Activated naive CD8-positive, alpha-beta T cell (primary cell): Measurements from ENCODE around the gene SCLY.

Experiments used
- H3K27ac Mint-ChIP-seq: one replicate; pipeline ENCODE4 v1.8.0; 2021; ENCODE audit warnings: mixed read lengths
- H3K27me3 Mint-ChIP-seq: one replicate; pipeline ENCODE4 v1.8.0; 2021; ENCODE audit warnings: mixed read lengths
- H3K36me3 Mint-ChIP-seq: one replicate; pipeline ENCODE4 v1.8.0; 2021; ENCODE audit warnings: mixed read lengths
- H3K4me1 Mint-ChIP-seq: one replicate; pipeline ENCODE4 v1.8.0; 2021; ENCODE audit warnings: low read depth, mixed read lengths
- H3K4me3 Mint-ChIP-seq: one replicate; pipeline ENCODE4 v1.8.0; 2021; ENCODE audit warnings: mild to moderate bottlenecking, mixed read lengths
- H3K9me3 Mint-ChIP-seq: one replicate; pipeline ENCODE4 v1.8.0; 2021; ENCODE audit warnings: low read depth, mixed read lengths

Gene SCLY

DNA sequence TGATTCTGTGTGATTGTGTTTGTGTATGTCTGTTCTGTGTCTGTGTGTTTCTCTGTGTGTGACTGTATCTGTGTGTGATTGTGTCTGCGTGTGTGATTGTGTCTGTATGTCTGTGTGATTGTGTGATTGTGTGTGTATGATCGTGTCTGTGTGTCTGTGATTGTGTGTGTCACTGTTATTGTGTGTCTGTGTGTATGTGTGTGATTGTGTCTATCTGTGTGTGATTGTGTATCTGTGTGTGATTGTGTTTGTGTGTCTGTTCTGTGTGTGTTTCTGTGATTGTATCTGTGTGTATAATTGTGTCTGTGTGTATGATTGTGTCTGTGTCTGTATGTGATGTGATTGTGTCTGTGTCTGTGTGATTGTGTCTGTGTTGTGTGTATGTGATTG, 66.0 kb downstream of the SCLY start:
- Mint-ChIP-seq H3K4me3 (no peak overlapping the region), H3K36me3 (no peaks in the 10 kb centered on the region), H3K27me3 (no peaks in the 10 kb centered on the region), H3K27ac (no peak overlapping the region), H3K4me1 (no peaks in the 10 kb centered on the region), H3K9me3 (no peaks in the 10 kb centered on the region)

DNA sequence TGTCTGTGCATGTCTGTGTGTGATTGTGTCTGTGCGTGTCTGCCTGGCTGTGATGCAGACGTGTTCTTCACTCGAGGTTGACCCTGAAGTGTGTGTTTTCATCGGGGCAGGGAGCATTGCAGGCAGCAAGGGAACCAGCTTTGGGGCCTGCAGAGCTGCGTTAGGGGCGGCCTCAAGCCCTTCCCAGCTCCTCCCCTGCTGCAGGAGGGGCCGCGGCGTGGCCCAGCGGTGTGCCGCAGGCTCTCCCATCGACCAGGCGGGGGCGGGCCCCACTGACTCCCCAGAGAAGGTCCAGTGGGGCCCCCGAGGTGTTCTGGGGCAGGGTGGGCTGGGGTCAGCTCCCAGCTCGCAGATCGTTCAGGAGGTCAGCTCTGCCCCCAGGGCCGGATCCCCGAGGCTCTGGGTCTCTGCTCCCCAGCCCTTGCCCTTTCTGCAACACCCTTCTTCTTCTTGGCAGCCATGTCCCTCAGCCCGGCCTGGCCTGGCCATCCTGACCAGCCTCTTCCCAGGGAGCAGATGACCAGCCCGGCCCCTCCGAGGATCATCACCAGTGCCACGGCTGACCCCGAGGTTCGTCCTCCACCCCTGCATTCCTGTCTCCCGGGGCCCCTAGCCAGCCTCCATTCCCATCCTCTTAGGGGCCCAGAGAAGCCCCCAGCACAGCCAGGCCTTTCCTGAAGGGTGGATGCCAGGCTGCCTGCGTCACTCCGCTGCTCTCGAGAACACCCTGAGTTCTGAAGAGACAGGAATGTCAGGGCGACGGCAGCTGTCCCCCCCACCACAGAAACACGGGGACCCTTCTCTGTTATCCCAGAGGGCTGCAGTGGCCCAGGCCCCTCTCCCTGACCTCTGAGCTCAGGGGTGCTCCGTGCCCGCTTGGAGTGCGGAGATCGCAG, 66.6 kb downstream of the SCLY start:
- H3K36me3 Mint-ChIP-seq: no peaks in the 10 kb centered on the region
- no peak overlapping the region for H3K4me3 Mint-ChIP-seq
- H3K27ac Mint-ChIP-seq: no peak overlapping the region
- no peaks in the 10 kb centered on the region for H3K9me3 Mint-ChIP-seq
- H3K4me1 Mint-ChIP-seq: no peaks in the 10 kb centered on the region
- H3K27me3 Mint-ChIP-seq: no peaks in the 10 kb centered on the region

DNA sequence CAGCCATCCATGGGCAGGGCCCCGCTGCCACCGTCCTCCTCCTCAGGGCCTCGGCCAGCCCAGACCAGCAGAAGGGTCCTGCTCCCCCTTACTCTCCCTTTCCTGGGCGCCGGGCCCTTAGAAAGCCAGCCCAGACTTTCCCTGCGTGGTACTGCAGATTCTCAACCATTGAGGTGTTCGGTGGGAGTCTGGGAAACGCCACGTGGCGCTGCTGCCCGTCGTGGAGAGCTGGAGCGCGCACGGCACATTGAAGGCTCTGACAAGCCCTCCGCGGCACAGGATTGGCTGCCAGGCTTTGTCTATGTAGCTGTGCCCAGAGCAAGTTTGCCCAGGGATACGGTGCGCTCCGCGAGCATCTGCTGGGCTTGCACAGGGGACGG, 67.2 kb downstream of the SCLY start:
- Mint-ChIP-seq H3K27me3 (no peaks in the 10 kb centered on the region), H3K36me3 (no peaks in the 10 kb centered on the region), H3K27ac (no peak overlapping the region), H3K4me3 (no peak overlapping the region), H3K9me3 (no peaks in the 10 kb centered on the region), H3K4me1 (no peaks in the 10 kb centered on the region)

- H3K27me3 Mint-ChIP-seq: no peaks in the 10 kb centered on the region
- no peaks in the 10 kb centered on the region for H3K4me1 Mint-ChIP-seq
- H3K4me3 Mint-ChIP-seq: no peak overlapping the region
- H3K27ac Mint-ChIP-seq: no peak overlapping the region
- H3K9me3 Mint-ChIP-seq: no peaks in the 10 kb centered on the region
- H3K36me3 Mint-ChIP-seq: no peaks in the 10 kb centered on the region
These were observed 67.8 kb downstream of the SCLY start for GRCh38 chr2:238128534-238129001.

- Mint-ChIP-seq H3K4me1 (no peaks in the 10 kb centered on the region), H3K9me3 (no peaks in the 10 kb centered on the region), H3K36me3 (no peaks in the 10 kb centered on the region), H3K27ac (no peak overlapping the region), H3K27me3 (no peaks in the 10 kb centered on the region), H3K4me3 (no peak overlapping the region)
These were observed 68.6 kb downstream of the SCLY start for GRCh38 chr2:238129166-238130010.

GRCh38 chr2:238130111-238130695, 69.4 kb downstream of the SCLY start:
- Mint-ChIP-seq H3K4me3 (no peak overlapping the region), H3K9me3 (no peaks in the 10 kb centered on the region), H3K36me3 (no peaks in the 10 kb centered on the region), H3K27me3 (no peaks in the 10 kb centered on the region), H3K4me1 (no peaks in the 10 kb centered on the region), H3K27ac (no peak overlapping the region)

GRCh38 chr2:238130696-238131628, 70.2 kb downstream of the SCLY start:
- Mint-ChIP-seq H3K4me1 (no peaks in the 10 kb centered on the region), H3K9me3 (no peaks in the 10 kb centered on the region), H3K27me3 (no peaks in the 10 kb centered on the region), H3K36me3 (no peaks in the 10 kb centered on the region), H3K4me3 (no peak overlapping the region), H3K27ac (no peak overlapping the region)

DNA sequence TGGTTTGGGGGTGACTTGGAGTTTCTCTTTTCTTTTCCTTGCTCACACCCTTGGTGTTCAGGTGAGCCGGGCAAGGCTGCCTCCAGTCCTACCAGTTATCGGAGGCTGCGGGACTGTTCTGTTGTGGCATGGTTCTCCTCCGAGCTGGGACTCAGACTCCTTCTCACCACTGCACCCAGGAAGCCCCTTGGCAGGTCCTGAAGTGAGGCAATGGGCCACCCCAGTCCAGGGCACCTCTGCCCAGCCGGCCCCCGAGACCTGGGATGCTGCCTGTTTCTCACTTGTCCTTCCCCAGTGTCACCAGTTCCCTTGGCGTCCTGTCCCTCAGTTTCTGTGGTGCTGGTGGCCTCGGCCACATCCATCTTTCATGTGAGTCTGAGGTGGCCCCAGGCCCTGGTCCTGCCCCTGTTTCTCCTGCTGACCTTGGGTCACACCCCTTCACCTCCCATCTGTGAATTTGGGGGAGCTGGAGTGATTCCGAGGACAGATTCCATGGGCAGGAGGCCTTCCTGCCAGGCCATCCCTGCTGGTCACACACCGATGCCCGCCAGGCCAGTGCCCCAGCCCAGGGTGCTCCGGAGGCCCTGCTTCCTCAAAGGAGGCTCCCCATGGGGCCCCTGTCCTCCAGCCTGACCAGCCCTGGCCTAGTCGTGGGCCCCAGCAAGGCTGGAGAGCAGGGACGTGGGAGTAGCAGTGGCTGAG, 71.1 kb downstream of the SCLY start:
- H3K27ac Mint-ChIP-seq: no peak overlapping the region
- H3K4me3 Mint-ChIP-seq: no peak overlapping the region
- H3K9me3 Mint-ChIP-seq: no peaks in the 10 kb centered on the region
- H3K27me3 Mint-ChIP-seq: no peaks in the 10 kb centered on the region
- H3K4me1 Mint-ChIP-seq: no peaks in the 10 kb centered on the region
- H3K36me3 Mint-ChIP-seq: no peaks in the 10 kb centered on the region

DNA sequence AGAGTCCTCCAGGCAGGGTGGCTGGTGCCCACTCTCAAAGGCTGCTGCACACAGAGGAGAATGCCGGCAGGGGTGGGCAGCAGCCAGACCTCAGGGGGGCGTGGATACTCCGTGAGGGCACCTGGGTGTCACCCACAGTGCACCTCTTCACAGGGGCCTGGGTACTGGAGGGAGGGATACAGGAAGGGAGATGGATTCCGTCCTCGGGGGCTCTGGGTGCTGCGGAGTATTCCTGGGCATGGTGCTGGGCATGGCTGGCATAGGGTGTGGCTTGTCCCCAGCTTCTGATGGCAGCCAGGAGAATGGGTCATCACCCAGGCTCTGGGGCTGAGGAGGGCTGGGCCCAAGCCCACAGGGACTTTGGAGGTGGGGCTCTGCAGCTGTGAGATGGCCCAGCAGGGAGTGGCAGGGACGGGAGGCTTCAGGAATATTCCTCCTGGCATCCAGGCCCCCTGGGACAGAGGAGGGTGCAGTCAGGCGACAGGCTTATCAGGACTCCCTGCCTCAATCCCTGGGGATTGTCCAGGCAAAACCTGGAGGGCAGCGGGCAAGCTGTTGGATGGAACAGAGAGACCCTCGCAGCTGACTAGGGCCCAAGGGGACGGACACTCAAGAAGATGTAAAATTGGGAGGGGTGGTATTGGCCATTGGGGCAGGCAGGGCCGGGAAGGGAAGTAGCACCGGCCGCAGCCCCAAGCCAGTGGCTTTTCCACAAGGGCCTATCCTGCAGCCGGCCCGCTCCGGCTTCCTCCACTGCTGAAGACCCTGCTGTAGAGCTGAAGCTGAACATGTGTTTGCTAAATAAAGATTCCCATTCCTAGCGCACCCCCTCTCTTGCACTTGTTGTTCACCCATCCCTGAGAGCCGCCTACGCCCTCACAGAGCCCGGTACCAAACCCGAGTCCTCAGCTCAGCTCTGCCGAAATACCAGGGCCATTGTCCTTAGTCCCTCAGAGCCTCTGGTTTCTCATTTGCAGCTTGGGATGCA, 72.0 kb downstream of the SCLY start:
- no peak overlapping the region for H3K4me3 Mint-ChIP-seq
- no peak overlapping the region for H3K27ac Mint-ChIP-seq
- H3K27me3 Mint-ChIP-seq: no peaks in the 10 kb centered on the region
- no peaks in the 10 kb centered on the region for H3K9me3 Mint-ChIP-seq
- no peaks in the 10 kb centered on the region for H3K36me3 Mint-ChIP-seq
- H3K4me1 Mint-ChIP-seq: no peaks in the 10 kb centered on the region

GRCh38 chr2:238133499-238134392, 72.9 kb downstream of the SCLY start:
- no peaks in the 10 kb centered on the region for H3K4me1 Mint-ChIP-seq
- H3K36me3 Mint-ChIP-seq: no peaks in the 10 kb centered on the region
- no peaks in the 10 kb centered on the region for H3K9me3 Mint-ChIP-seq
- H3K4me3 Mint-ChIP-seq: no peak overlapping the region
- H3K27me3 Mint-ChIP-seq: no peaks in the 10 kb centered on the region
- H3K27ac Mint-ChIP-seq: no peak overlapping the region

GRCh38 chr2:238134393-238134785, 73.6 kb downstream of the SCLY start:
- Mint-ChIP-seq H3K9me3 (no peaks in the 10 kb centered on the region), H3K36me3 (no peaks in the 10 kb centered on the region), H3K4me1 (no peaks in the 10 kb centered on the region), H3K27me3 (no peaks in the 10 kb centered on the region), H3K27ac (no peak overlapping the region), H3K4me3 (no peak overlapping the region)

GRCh38 chr2:238135601-238136150, 74.9 kb downstream of the SCLY start:
- H3K36me3 Mint-ChIP-seq: no peaks in the 10 kb centered on the region
- no peak overlapping the region for H3K27ac Mint-ChIP-seq
- no peak overlapping the region for H3K4me3 Mint-ChIP-seq
- no peaks in the 10 kb centered on the region for H3K4me1 Mint-ChIP-seq
- no peaks in the 10 kb centered on the region for H3K9me3 Mint-ChIP-seq
- no peaks in the 10 kb centered on the region for H3K27me3 Mint-ChIP-seq
